ENCODE data around the gene UNC5C.

Gene UNC5C

GRCh38 chr4:95499291-95499696, 49.5 kb downstream of the UNC5C start:
- TF ChIP-seq CTCF (IDR thresholded peaks at IDR 0.05; ENCODE audit: low read depth, low read length): no peak
- Histone ChIP-seq H3K9me3 (no peaks in the 10 kb centered on the region), H3K27me3 (no peaks in the 10 kb centered on the region), H3K36me3 (peaks cover 62% of the 10 kb centered on the region), H3K4me3 (ENCODE audit: low read depth, low read length) (no peak overlapping the region), H3K4me1 (no peaks in the 10 kb centered on the region)
- no peak for DNase-seq

GRCh38 chr4:95494186-95494585, 54.6 kb downstream of the UNC5C start:
- Histone ChIP-seq H3K4me3 (ENCODE audit: low read depth, low read length) (no peak overlapping the region), H3K4me1 (peaks cover 6% of the 10 kb centered on the region; the same call in 1 of the 2 replicates), H3K9me3 (no peaks in the 10 kb centered on the region), H3K36me3 (peaks cover 45% of the 10 kb centered on the region), H3K27me3 (no peaks in the 10 kb centered on the region)
- DNase-seq: no peak
- no peak for TF ChIP-seq CTCF (IDR thresholded peaks at IDR 0.05; ENCODE audit: low read depth, low read length)

- Histone ChIP-seq H3K4me1 (peaks cover 11% of the 10 kb centered on the region; the same call in 1 of the 2 replicates), H3K9me3 (no peaks in the 10 kb centered on the region), H3K36me3 (peaks cover 9% of the 10 kb centered on the region), H3K27me3 (no peaks in the 10 kb centered on the region), H3K4me3 (ENCODE audit: low read depth, low read length) (no peak overlapping the region)
- no peak for DNase-seq
- TF ChIP-seq CTCF (IDR thresholded peaks at IDR 0.05; ENCODE audit: low read depth, low read length): no peak
Observed at GRCh38 chr4:95478679-95479078, 70.1 kb downstream of the UNC5C start.

GRCh38 chr4:95476121-95476520, 72.7 kb downstream of the UNC5C start:
- Histone ChIP-seq H3K36me3 (peaks cover 13% of the 10 kb centered on the region), H3K4me1 (peaks cover 20% of the 10 kb centered on the region), H3K27me3 (no peaks in the 10 kb centered on the region), H3K9me3 (no peaks in the 10 kb centered on the region), H3K4me3 (ENCODE audit: low read depth, low read length) (no peak overlapping the region)
- no peak for TF ChIP-seq CTCF (IDR thresholded peaks at IDR 0.05; ENCODE audit: low read depth, low read length)
- no peak for DNase-seq

GRCh38 chr4:95472534-95472933, 76.2 kb downstream of the UNC5C start:
- DNase-seq: no peak
- Histone ChIP-seq H3K4me1 (peaks cover 19% of the 10 kb centered on the region), H3K27me3 (no peaks in the 10 kb centered on the region), H3K36me3 (peaks cover 29% of the 10 kb centered on the region), H3K4me3 (ENCODE audit: low read depth, low read length) (no peak overlapping the region), H3K9me3 (no peaks in the 10 kb centered on the region)
- no peak for TF ChIP-seq CTCF (IDR thresholded peaks at IDR 0.05; ENCODE audit: low read depth, low read length)

GRCh38 chr4:95470622-95471021, 78.2 kb downstream of the UNC5C start:
- Histone ChIP-seq H3K4me3 (ENCODE audit: low read depth, low read length) (no peak overlapping the region), H3K27me3 (no peaks in the 10 kb centered on the region), H3K36me3 (peaks cover 34% of the 10 kb centered on the region; the same call in 1 of the 2 replicates), H3K9me3 (no peaks in the 10 kb centered on the region), H3K4me1 (peaks cover 9% of the 10 kb centered on the region)
- DNase-seq: no peak
- TF ChIP-seq CTCF (IDR thresholded peaks at IDR 0.05; ENCODE audit: low read depth, low read length): no peak

Data from BE2C (cell line).